C4-2B (cell line): ENCODE measurements around the gene TRIM69.
"Not testable (repeated sequence)": the region's sequence is repeated elsewhere in the genome, so short reads cannot be mapped to it uniquely, and the experiment has no call there.

Experiments used
- ZFX ChIP-seq: fragments of 450-650 bp; IDR thresholded peaks from 2 replicates; pipeline ENCODE4 v1.6.1; 2017
- TF ChIP-seq, protein P1 (sequence below): fragments of 450-650 bp; conservative IDR thresholded peaks from 2 replicates; pipeline ENCODE4 v1.5.1; 2017; ENCODE audit warnings: mild to moderate bottlenecking

GRCh38 chr15:44728232-44728575, 8.1 kb upstream of the TRIM69 start:
- TF ChIP-seq, protein P1, sequence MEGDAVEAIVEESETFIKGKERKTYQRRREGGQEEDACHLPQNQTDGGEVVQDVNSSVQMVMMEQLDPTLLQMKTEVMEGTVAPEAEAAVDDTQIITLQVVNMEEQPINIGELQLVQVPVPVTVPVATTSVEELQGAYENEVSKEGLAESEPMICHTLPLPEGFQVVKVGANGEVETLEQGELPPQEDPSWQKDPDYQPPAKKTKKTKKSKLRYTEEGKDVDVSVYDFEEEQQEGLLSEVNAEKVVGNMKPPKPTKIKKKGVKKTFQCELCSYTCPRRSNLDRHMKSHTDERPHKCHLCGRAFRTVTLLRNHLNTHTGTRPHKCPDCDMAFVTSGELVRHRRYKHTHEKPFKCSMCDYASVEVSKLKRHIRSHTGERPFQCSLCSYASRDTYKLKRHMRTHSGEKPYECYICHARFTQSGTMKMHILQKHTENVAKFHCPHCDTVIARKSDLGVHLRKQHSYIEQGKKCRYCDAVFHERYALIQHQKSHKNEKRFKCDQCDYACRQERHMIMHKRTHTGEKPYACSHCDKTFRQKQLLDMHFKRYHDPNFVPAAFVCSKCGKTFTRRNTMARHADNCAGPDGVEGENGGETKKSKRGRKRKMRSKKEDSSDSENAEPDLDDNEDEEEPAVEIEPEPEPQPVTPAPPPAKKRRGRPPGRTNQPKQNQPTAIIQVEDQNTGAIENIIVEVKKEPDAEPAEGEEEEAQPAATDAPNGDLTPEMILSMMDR, result not testable (repeated sequence)
- TF ChIP-seq ZFX, result not testable (repeated sequence)
